H1 (cell line): ENCODE results near the gene CRABP1. TPM values are rescaled to one million over a fixed set of nuclear protein-coding genes. Genes with fewer than 3 reads are reported as not detected.

Experiments used
- CEBPB ChIP-seq: IDR thresholded peaks from 2 replicates; pipeline ENCODE4 v1.6.1; 2012; ENCODE audit warnings: low read depth, low read length
- CHD2 ChIP-seq: IDR thresholded peaks from 2 replicates; pipeline ENCODE4 v1.6.1; 2012; ENCODE audit warnings: low read length, improper control_type of control experiment
- EZH2 ChIP-seq: fragments of 200-600 bp; sonication (generic); IDR thresholded peaks from 2 replicates; pipeline ENCODE4 v1.7.1; 2012; ENCODE audit warnings: low read depth, mild to moderate bottlenecking, moderate library complexity, low read length, inconsistent platforms; ENCODE audit not compliant: severe bottlenecking
- GTF2F1 ChIP-seq: IDR thresholded peaks from 2 replicates; pipeline ENCODE4 v1.6.1; 2012; ENCODE audit warnings: low read depth, low read length, improper control_type of control experiment, borderline replicate concordance
- HDAC2 ChIP-seq, 2 experiments: fragments of 300-600 bp in 1 of 2; sonication (generic) in 1 of 2; IDR thresholded peaks; 2 replicates each; pipeline ENCODE4 v1.6.1; 2011 to 2012; ENCODE audit warnings: low read depth in 2 of 2, low read length in 2 of 2, mild to moderate bottlenecking in 2 of 2, moderate library complexity in 2 of 2, borderline replicate concordance in 1 of 2, inconsistent platforms in 1 of 2
- HDAC6 ChIP-seq: IDR thresholded peaks from one replicate; pipeline ENCODE4 v1.7.1; 2012; ENCODE audit warnings: low read depth, mild to moderate bottlenecking, inconsistent platforms, low read length, moderate library complexity
- JUN ChIP-seq: IDR thresholded peaks from 2 replicates; pipeline ENCODE4 v1.6.1; 2011; ENCODE audit warnings: low read depth, mild to moderate bottlenecking, improper control_type of control experiment, low read length
- KDM5A ChIP-seq: fragments of 200-600 bp; IDR thresholded peaks from 2 replicates; pipeline ENCODE4 v1.7.1; 2012; ENCODE audit warnings: mild to moderate bottlenecking, low read length, inconsistent platforms, mixed read lengths
- NANOG ChIP-seq: IDR thresholded peaks from 2 replicates; pipeline ENCODE4 v1.6.1; 2011; ENCODE audit warnings: low read length, low read depth, mild to moderate bottlenecking, inconsistent platforms; ENCODE audit not compliant: insufficient read depth, poor library complexity, severe bottlenecking
- POLR2AphosphoS5 ChIP-seq: IDR thresholded peaks from 2 replicates; pipeline ENCODE4 v1.6.1; 2011; ENCODE audit warnings: low read depth, low read length
- RNF2 ChIP-seq: fragments of 200-900, 300-1000 bp; sonication (generic); IDR thresholded peaks from 2 replicates; pipeline ENCODE4 v1.7.1; 2016; ENCODE audit warnings: borderline replicate concordance, low read depth, mild to moderate bottlenecking, antibody characterized with exemption, low read length; ENCODE audit not compliant: poor library complexity, severe bottlenecking; ENCODE audit errors: missing control alignments
- YY1 ChIP-seq: IDR thresholded peaks from 2 replicates; pipeline ENCODE4 v1.6.1; 2011; ENCODE audit warnings: low read depth, mild to moderate bottlenecking, low read length
- ZNF274 ChIP-seq: IDR thresholded peaks from 2 replicates; pipeline ENCODE4 v1.7.0; 2012; ENCODE audit warnings: low read length, borderline replicate concordance; ENCODE audit errors: extremely low read depth
- polyA plus RNA-seq, 7 experiments: library from polyadenylated mRNA; depleted of rRNA in 3 of 7; stranded (reverse) in 5 of 7; unstranded in 2 of 7; fragments of >200 nt in 5 of 7; fragments of 200-250 nt in 2 of 7; gene quantifications; 1 replicate in 5 of 7; 2 replicates in 1 of 7; 4 replicates in 1 of 7; pipeline versions ENCODE4 v1.2.1 to v1.2.3, GENCODE V29; 2011 to 2013; ENCODE audit warnings: missing spikeins in 2 of 7, mixed read lengths in 2 of 7
- total RNA-seq: library from RNA; stranded (reverse); fragmentation: NEBNext Ultra II Directional; extraction: Animal tissue kit (Norgen Biotek cat#: 25700); gene quantifications from 2 replicates; pipeline ENCODE4 v1.2.1, GENCODE V29; 2021
- TF ChIP-seq, protein P1 (sequence below): IDR thresholded peaks from 2 replicates; pipeline ENCODE4 v1.6.1; 2011; ENCODE audit warnings: low read depth, mild to moderate bottlenecking, low read length; ENCODE audit not compliant: insufficient read depth

The CRABP1 gene
- total and polyA plus RNA-seq, 2 of the 8 experiments (the other 6 are each of a cell fraction or from before 2014, with no cell fraction given) = 385 to 655 TPM

DNA sequence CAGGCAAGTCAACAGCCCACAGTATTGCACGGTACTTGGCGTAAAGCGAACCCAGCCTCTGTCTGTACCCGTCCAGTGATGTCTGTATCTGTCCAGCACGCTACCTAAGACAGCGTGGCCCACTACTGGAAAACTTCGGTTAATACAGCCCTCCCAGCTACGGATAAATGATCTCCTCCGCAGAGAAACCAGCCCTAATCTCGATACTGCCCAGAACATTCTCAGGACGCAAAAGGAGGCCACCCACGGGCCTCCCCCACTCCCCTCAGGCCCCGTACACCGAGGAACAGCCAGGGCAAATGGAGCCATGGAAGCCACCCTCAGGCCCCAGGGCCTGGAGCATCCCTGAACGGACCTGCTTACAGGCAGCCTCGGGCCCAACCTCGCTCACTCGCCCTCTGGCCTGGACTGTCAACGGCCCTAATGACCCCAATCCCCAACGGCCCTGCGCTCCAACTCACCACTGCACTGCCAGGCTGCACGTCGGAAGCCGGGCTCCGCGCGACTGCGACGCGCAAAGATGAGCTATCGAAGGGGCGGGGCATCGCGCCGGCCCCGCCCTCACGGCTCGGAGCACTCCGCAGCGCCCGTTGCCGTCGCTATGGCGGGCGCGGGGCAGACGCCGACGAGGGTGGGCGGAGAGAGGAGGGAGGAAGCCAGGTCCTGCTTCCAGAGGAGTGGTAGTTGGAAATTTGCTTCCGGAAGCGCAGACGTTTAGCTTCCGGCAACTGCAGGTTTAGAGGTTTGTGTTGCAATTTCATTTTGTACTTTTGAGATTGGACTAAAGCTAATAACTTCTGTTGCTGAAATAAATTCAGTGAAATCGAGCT lies 40.8 kb upstream of the CRABP1 start, which contains the start of gene SKIC8 (continued):
- TF ChIP-seq HDAC6 (no peak), RNF2 (no peak), NANOG (no peak), EZH2 (no peak), CHD2 (no peak), JUN (no peak), YY1 (peak; percentile 90), ZNF274 (no peak), CEBPB (no peak), GTF2F1 (no peak; the same call in 1 of the 2 replicates), POLR2AphosphoS5 (peak; percentile 95), HDAC2 (IDR thresholded peaks at IDR 0.05; ENCODE audit: borderline replicate concordance in 1 of 2, low read depth in 2 of 2, low read length in 2 of 2) (peak in 1 of 2 experiments; percentile 95; a peak in 2 of 4 replicates), KDM5A (peak; percentile 88)
- TF ChIP-seq, protein P1, sequence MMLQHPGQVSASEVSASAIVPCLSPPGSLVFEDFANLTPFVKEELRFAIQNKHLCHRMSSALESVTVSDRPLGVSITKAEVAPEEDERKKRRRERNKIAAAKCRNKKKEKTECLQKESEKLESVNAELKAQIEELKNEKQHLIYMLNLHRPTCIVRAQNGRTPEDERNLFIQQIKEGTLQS = peak; percentile 76
